ENCODE measurements around the gene EPS15.
"Not testable (repeated sequence)": the region's sequence is repeated elsewhere in the genome, so short reads cannot be mapped to it uniquely, and the experiment has no call there.

The EPS15 gene

GRCh38 chr1:51489472-51489871 is 29.6 kb downstream of the EPS15 start:
- H3K4me3 ChIP-seq (ENCODE audit: low read depth, low read length), result no peak overlapping the region
- no peak for TF ChIP-seq CTCF (IDR thresholded peaks at IDR 0.05; ENCODE audit: borderline replicate concordance, insufficient read depth, low read depth, low read length)

GRCh38 chr1:51488372-51489050 is 30.6 kb downstream of the EPS15 start:
- no peak overlapping the region for H3K4me3 ChIP-seq (ENCODE audit: low read depth, low read length)
- no peak for TF ChIP-seq CTCF (IDR thresholded peaks at IDR 0.05; ENCODE audit: borderline replicate concordance, insufficient read depth, low read depth, low read length)

DNA sequence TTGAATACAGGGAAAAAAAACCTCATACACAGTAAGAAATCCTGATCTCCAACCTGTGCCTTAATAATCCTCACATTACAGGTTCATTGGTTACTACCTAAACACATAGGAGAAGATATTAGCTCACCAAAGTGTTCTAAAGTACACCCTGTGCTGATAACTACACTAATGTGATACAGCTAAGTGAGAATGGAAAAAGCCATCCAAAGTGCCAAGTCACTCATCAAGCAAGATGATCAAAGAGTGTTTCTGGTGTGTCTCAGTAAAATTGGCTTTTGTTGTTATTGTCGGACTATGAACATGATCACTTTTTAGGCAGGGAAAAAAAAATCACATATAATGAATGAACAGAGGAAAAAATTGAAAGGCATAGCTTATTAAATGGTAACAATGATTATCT is 31.4 kb downstream of the EPS15 start:
- no peak overlapping the region for H3K4me3 ChIP-seq (ENCODE audit: low read depth, low read length)
- TF ChIP-seq CTCF (IDR thresholded peaks at IDR 0.05; ENCODE audit: borderline replicate concordance, insufficient read depth, low read depth, low read length), result no peak

- TF ChIP-seq CTCF (IDR thresholded peaks at IDR 0.05; ENCODE audit: borderline replicate concordance, insufficient read depth, low read depth, low read length), result no peak
- no peak overlapping the region for H3K4me3 ChIP-seq (ENCODE audit: low read depth, low read length)
Measured at GRCh38 chr1:51484591-51484990, 34.5 kb downstream of the EPS15 start.

DNA sequence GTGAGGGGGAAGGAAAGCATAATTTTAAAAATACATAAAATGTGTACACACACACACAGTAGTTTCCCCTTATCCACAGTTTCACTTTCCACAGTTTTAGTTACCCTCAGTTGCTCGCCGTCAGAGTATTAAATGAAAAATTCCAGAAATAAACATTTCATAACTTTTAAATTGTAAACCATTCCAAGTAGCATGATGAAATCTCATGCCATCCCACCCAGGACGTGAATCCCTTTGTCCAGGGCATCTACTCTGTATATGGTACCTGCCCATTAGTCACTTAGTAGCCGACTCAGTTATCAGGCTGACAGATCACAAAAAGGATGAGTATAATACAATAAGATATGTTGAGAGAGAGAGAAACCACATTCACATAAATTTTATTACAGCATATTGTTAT is 36.2 kb downstream of the EPS15 start:
- no peak overlapping the region for H3K4me3 ChIP-seq (ENCODE audit: low read depth, low read length)
- no peak for TF ChIP-seq CTCF (IDR thresholded peaks at IDR 0.05; ENCODE audit: borderline replicate concordance, insufficient read depth, low read depth, low read length)

DNA sequence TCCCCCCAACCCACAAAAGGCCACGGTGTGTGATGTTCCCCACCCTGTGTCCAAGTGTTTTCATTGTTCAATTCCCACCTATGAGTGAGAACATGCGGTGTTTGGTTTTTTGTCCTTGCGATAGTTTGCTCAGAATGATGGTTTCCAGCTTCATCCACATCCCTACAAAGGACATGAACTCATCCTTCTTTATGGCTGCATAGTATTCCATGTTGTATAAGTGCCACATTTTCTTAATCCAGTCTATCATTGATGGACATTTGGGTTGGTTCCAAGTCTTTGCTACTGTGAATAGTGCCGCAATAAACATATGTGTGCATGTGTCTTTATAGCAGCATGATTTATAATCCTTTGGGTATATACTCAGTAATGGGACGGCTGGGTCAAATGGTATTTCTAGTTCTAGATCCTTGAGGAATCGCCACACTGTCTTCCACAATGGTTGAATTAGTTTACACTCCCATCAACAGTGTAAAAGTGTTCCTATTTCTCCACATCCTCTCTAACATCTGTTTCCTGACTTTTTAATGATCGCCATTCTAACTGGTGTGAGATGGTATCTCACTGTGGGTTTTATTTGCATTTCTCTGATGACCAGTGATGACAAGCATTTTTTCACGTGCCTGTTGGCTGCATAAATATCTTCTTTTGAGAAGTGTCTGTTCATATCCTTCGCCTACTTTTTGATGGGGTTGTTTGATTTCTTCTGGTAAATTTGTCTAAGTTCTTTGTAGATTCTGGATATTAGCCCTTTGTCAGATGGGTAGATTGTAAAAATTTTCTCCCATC is 44.0 kb downstream of the EPS15 start:
- not testable (repeated sequence) for H3K4me3 ChIP-seq (ENCODE audit: low read depth, low read length)

DNA sequence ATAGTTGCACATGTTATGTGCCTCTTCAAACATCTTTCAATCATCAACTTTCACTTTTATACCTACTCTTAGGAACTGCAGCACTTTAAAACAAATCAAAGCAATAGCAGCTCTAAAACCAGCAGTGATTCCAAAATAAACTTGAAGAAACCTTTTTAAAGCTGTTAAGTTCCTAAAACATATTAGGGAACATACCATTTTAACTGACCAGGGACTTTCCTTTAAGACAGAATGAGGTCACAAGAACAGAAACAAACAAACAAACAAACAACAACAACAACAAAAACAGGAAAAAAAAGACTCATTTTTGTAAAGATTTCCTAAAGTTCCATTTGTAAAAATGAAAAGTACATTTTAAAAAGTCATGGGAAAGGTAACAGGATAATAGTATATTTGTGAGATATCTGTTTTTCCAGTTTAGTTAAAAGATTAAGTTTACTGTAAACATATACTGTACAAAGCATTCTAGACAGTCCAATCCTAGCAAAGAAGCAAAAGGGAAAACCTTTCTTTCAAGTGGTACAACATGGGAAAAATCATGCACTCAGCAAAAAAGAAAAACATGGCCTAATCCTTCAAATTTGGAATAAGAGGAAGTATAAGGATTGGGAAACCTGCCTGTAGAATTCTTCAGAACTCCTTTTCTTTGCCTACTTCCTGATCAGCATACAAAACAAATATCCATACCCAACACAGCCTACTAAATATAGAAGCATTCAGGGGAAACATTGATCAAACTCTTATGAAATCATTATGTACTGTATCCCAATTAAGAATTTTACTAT is 45.5 kb downstream of the EPS15 start:
- TF ChIP-seq CTCF (IDR thresholded peaks at IDR 0.05; ENCODE audit: borderline replicate concordance, insufficient read depth, low read depth, low read length), result no peak
- H3K4me3 ChIP-seq (ENCODE audit: low read depth, low read length), result no peak overlapping the region

Measured in GM12875 (cell line).